ENCODE results near the gene RABAC1. TPM values are rescaled to one million over a fixed set of nuclear protein-coding genes. Genes with fewer than 3 reads are reported as not detected.

RABAC1 gene
- total and polyA plus RNA-seq, 9 of the 15 experiments (the other 6 are each of a cell fraction or from before 2014, with no cell fraction given) = 2.4 to 28.1 (median 9.3) TPM

- peak; percentile 38; the same call in 1 of the 2 replicates for TF ChIP-seq CXXC5 (CRISPR knock-in tag; IDR thresholded peaks at IDR 0.05)
- TF ChIP-seq SRSF7 (optimal IDR thresholded peaks at IDR 0.05; ENCODE audit: low read depth, low read length) = no peak
- TF ChIP-seq PTTG1 (tag; IDR thresholded peaks at IDR 0.05; ENCODE audit: low read depth) = no peak
- peak; percentile 98 for TF ChIP-seq RBM25 (IDR thresholded peaks at IDR 0.05; ENCODE audit: low read depth, low read length, severe bottlenecking)
- no peak for TF ChIP-seq CGGBP1 (CRISPR knock-in tag; IDR thresholded peaks at IDR 0.05)
- TF ChIP-seq ZNF778 (CRISPR knock-in tag; IDR thresholded peaks at IDR 0.05) = no peak
- TF ChIP-seq SP2 (IDR thresholded peaks at IDR 0.05; ENCODE audit: extremely low read depth, low read depth, low read length, poor library complexity, severe bottlenecking) = peak; percentile 32
- TF ChIP-seq ZNF253 (CRISPR knock-in tag; conservative IDR thresholded peaks at IDR 0.05) = no peak
- TF ChIP-seq TFAP4 (CRISPR knock-in tag; IDR thresholded peaks at IDR 0.05; ENCODE audit: borderline replicate concordance) = peak; percentile 25; the same call in 1 of the 2 replicates
- no peak for TF ChIP-seq ATF1 (CRISPR knock-in tag; IDR thresholded peaks at IDR 0.05)
- peak; percentile 38; the same call in 1 of the 2 replicates for TF ChIP-seq ATF1 (tag; IDR thresholded peaks at IDR 0.05)
- no peak for TF ChIP-seq RBBP5 (IDR thresholded peaks at IDR 0.05; ENCODE audit: borderline replicate concordance, insufficient read depth, low read length, poor library complexity, severe bottlenecking)
- no peak for TF ChIP-seq TAF7 (tag; IDR thresholded peaks at IDR 0.05)
- TF ChIP-seq TCFL5 (CRISPR knock-in tag; conservative IDR thresholded peaks at IDR 0.05) = no peak
- TF ChIP-seq GTF2E2 (tag; IDR thresholded peaks at IDR 0.05) = no peak
- TF ChIP-seq PHF20 (IDR thresholded peaks at IDR 0.05; ENCODE audit: partially characterized antibody) = no peak
- 0 out of 2 replicates have a peak, but pooled peaks have one; percentile 21 for TF ChIP-seq POLR2G (IDR thresholded peaks at IDR 0.05; ENCODE audit: low read depth, low read length)
- TF ChIP-seq NELFE (IDR thresholded peaks at IDR 0.05; ENCODE audit: insufficient read depth, insufficient read length) = no peak
- TF ChIP-seq PHTF2 (CRISPR knock-in tag; IDR thresholded peaks at IDR 0.05) = no peak
- peak; percentile 84 for TF ChIP-seq VEZF1 (CRISPR knock-in tag; IDR thresholded peaks at IDR 0.05)
These were observed 34.7 kb upstream of the RABAC1 start, which contains the start of gene ATP1A3 (continued) for GRCh38 chr19:41993612-41994483.
